Right atrium auricular region (tissue), 2 donors: ENCODE measurements around the gene FDX1. TPM values are rescaled to one million over a fixed set of nuclear protein-coding genes. Genes with fewer than 3 reads are reported as not detected.

Experiments used
- DNase-seq: peaks from one replicate; pipeline ENCODE4 v3.0.0-alpha.2; 2019; ENCODE audit warnings: low spot score
- H3K27ac ChIP-seq, 2 donors: fragments of 200-600 bp; sonication (generic); 1 replicate in 1 of 2; 2 replicates in 1 of 2; pipeline ENCODE4 v1.5.1; 2016 to 2019
- H3K27me3 ChIP-seq, 2 donors: fragments of 200-600 bp; sonication (generic); one replicate each; pipeline versions ENCODE4 v1.5.1 to v1.6.0; 2017 to 2019
- H3K36me3 ChIP-seq: fragments of 200-600 bp; sonication (generic); one replicate; pipeline ENCODE4 v1.5.1; 2016
- H3K4me1 ChIP-seq, 2 donors: fragments of 200-600 bp; sonication (generic); one replicate each; pipeline versions ENCODE4 v1.5.1 to v1.6.0; 2017 to 2019
- H3K4me3 ChIP-seq, 2 donors: fragments of 200-600 bp; sonication (generic); 1 replicate in 1 of 2; 2 replicates in 1 of 2; pipeline ENCODE4 v1.5.1; 2017 to 2019; ENCODE audit warnings: mild to moderate bottlenecking in 1 of 2, moderate library complexity in 1 of 2
- H3K9me3 ChIP-seq, 2 donors: fragments of 200-600 bp; sonication (generic); one replicate each; pipeline ENCODE4 v1.5.1; 2019
- total RNA-seq, 2 donors: library from RNA; depleted of rRNA; stranded (reverse); fragments of >200 nt; gene quantifications; one replicate each; pipeline ENCODE4 v1.1.0, GENCODE V29; 2016
- TF ChIP-seq, protein P1 (sequence below), 2 donors: fragments of 200-600 bp; sonication (generic); IDR thresholded peaks; one replicate each; pipeline ENCODE4 v1.5.1; 2019; ENCODE audit warnings: antibody characterized with exemption in 2 of 2

FDX1 gene
- total RNA-seq, 2 donors from 2014 or later, result 12.1 to 27.5 TPM

DNA sequence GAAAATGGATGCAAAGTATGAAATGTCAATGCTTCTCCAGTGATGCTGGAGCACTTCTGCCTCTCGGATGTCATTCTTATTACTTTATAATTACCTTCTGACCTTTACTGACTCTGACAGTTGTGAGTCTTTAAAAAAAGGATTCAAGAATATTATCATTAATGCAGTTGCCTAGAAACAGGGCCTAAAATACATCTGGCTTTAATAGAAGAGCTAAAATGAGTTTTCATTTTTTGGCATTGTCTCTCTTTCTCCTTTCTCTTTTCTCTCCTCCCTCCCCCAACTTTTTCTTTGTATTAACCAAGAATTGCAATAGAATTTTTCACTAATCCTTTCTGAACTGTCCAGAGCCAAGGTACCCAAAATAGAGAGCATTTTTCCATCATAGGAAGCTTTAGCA is 45.9 kb downstream of the FDX1 start:
- Histone ChIP-seq H3K27ac (no peak overlapping the region), H3K4me1 (peaks cover 0 to 15% of the 10 kb centered on the region in 2 donors)

DNA sequence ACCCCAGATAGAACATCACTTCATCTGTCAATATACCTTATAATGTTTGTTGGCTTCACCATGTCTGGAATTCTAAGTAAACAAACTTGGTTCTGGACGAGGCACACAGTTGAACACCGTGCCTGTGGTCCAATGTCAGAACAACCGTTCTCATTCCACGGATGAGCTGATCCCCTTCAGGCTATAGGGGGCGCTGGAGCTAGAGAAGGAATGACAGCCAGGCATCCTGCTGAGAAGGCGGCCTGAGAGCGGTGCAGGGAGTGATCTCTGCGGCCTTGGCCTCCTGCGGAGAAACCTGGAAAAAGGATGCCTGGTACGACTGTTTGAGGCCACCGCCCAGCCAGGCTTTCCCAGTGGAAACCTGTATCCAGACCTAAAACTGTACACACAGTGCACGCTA is 48.7 kb downstream of the FDX1 start:
- H3K4me3 ChIP-seq, result no peak overlapping the region
- no peak overlapping the region for H3K27ac ChIP-seq
- no peaks in the 10 kb centered on the region for H3K27me3 ChIP-seq
- TF ChIP-seq, protein P1, sequence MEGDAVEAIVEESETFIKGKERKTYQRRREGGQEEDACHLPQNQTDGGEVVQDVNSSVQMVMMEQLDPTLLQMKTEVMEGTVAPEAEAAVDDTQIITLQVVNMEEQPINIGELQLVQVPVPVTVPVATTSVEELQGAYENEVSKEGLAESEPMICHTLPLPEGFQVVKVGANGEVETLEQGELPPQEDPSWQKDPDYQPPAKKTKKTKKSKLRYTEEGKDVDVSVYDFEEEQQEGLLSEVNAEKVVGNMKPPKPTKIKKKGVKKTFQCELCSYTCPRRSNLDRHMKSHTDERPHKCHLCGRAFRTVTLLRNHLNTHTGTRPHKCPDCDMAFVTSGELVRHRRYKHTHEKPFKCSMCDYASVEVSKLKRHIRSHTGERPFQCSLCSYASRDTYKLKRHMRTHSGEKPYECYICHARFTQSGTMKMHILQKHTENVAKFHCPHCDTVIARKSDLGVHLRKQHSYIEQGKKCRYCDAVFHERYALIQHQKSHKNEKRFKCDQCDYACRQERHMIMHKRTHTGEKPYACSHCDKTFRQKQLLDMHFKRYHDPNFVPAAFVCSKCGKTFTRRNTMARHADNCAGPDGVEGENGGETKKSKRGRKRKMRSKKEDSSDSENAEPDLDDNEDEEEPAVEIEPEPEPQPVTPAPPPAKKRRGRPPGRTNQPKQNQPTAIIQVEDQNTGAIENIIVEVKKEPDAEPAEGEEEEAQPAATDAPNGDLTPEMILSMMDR (IDR thresholded peaks at IDR 0.05), result no peak
- no peak for DNase-seq
- H3K36me3 ChIP-seq, result no peaks in the 10 kb centered on the region
- H3K4me1 ChIP-seq, result peaks cover 0 to 15% of the 10 kb centered on the region in 2 donors
- no peaks in the 10 kb centered on the region for H3K9me3 ChIP-seq

More for the DNA sequence above, 45.9 kb downstream of the FDX1 start:
- DNase-seq, result no peak
- Histone ChIP-seq H3K27me3 (no peaks in the 10 kb centered on the region), H3K9me3 (no peaks in the 10 kb centered on the region), H3K36me3 (no peaks in the 10 kb centered on the region), H3K4me3 (no peak overlapping the region)
- TF ChIP-seq, protein P1 (IDR thresholded peaks at IDR 0.05), result no peak

DNA sequence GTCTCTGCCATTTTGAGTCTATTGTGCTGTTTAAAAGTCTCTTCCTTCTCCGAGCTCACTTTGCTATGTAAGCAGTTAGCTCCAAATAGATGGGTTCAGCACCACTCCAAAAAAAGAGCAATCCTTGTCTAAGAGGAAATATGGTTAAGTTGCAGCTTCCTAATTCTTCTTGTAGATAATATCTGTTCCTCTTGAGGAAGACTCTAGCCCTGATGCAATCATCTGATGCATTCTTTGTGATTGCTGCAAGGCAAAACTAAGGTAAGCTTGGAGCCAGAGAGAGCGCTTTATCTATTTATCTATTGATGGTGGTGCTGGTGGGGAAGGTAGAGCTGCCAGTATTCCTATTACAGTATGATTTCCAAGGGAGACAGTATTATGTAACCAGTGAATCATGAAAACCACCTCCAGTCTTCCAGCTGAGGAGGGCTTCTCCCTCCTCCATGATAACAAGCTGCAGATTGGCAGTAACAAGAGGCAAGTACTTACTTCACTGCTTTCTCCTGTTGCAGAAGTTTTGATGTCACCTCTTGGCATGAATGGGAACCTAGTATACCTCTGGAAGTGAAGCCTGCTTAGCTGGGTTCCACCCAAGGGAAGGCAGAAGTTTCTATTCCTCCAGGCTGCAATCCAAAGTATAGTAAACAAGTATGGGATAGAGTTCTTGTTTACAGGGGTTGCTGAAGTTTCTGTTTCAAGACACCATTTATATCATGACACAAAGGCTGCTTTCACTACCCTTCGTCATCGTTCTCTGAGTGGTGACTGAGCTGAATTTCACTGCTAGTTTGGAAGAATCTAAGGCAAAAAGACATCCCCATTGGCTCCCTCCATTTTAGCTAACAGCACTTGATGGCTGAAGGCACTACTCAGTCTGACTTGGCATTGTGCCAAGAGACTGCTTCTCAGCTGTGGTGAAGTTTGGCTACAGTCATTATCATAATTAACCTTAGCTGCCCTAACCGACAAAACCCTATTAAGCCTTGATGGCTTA is 49.7 kb downstream of the FDX1 start:
- Histone ChIP-seq H3K9me3 (no peaks in the 10 kb centered on the region), H3K27ac (no peak overlapping the region), H3K4me1 (peaks cover 0 to 15% of the 10 kb centered on the region in 2 donors), H3K27me3 (no peaks in the 10 kb centered on the region), H3K36me3 (no peaks in the 10 kb centered on the region), H3K4me3 (no peak overlapping the region)
- no peak for DNase-seq
- TF ChIP-seq, protein P1 (IDR thresholded peaks at IDR 0.05), result no peak

DNA sequence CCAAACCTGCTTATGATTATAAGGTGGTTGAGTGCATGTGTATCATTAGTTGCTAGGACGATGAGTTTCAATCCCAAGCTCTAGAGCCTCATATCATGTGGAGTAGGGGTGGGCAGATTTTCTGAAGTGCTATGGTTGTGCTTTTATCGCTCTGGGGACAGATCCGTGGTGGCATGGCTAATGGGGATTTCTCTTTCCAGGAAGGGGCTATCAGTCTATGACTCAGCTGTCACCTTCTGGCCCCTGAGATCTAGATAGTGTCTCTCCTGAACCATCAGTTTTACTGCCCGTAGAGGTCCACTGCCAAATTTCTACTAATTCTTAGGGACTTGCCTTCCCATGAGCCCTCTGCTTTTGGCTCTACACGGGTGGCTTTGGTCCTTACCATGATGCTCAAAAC is 51.8 kb downstream of the FDX1 start:
- H3K36me3 ChIP-seq, result no peaks in the 10 kb centered on the region
- no peaks in the 10 kb centered on the region for H3K9me3 ChIP-seq
- no peak for DNase-seq

DNA sequence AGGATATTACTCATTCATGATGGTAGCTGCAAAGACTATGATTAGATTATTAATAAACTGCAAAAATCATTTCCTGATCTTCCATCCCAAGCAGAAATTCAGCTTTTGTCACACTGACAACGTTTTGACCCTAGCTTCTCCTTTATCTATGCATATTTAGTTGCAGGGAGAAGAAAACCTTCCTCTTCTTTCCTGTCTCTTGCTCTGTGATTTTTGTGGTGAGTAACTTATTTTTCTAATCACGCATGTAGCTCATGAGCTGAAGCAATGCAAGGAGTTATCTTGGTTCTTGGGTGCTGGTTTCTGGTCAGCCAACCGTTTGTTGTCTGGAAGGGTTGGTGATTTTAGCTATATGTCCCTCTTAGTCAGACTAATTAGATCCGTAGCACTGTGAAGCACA is 56.4 kb downstream of the FDX1 start:
- no peaks in the 10 kb centered on the region for H3K36me3 ChIP-seq
- H3K4me1 ChIP-seq, result no peaks in the 10 kb centered on the region
- TF ChIP-seq, protein P1 (IDR thresholded peaks at IDR 0.05), result no peak
- H3K4me3 ChIP-seq, result no peak overlapping the region
- no peaks in the 10 kb centered on the region for H3K27me3 ChIP-seq
- DNase-seq, result no peak
- no peak overlapping the region for H3K27ac ChIP-seq
- no peaks in the 10 kb centered on the region for H3K9me3 ChIP-seq

More for the DNA sequence above, 51.8 kb downstream of the FDX1 start:
- no peak overlapping the region for H3K27ac ChIP-seq
- H3K27me3 ChIP-seq, result no peaks in the 10 kb centered on the region
- TF ChIP-seq, protein P1 (IDR thresholded peaks at IDR 0.05), result no peak
- H3K4me3 ChIP-seq, result no peak overlapping the region
- peaks cover 0 to 15% of the 10 kb centered on the region in 2 donors for H3K4me1 ChIP-seq
